Measurements from ENCODE around the gene ZYX.

DNA sequence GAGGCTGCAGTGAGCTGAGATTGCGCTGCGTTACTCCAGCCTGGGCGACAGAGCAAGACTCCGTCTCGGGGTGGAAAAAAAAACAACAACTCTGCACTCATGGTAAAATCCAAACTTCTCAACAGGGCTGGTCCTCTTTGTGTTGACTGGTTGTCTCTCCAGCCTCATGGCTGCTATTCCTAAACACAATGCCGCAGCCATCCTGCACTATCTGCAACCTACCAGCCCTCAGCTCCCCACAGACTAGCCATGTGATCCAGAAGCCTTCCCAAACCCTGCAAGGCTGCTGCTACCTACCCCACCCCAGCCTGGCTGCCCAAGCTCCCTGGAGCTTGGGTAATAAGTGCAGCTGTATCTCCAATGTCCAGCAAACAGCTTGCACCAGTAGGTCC is 11.7 kb downstream of the ZYX start:
- TF ChIP-seq FOSL2 (IDR thresholded peaks at IDR 0.05) (no peak), FOSL2 (CRISPR knock-in tag; IDR thresholded peaks at IDR 0.05) (no peak), POLR2A (IDR thresholded peaks at IDR 0.05; ENCODE audit: low read length) (no peak)
